CD4-positive, alpha-beta T cell treated with Interleukin-17A for 4 hours (primary cell): ENCODE measurements around the gene EHBP1.

ENCODE experiments used
- DNase-seq: peaks from one replicate; pipeline ENCODE4 v3.0.0-alpha.2; 2020; ENCODE audit warnings: mixed read lengths

EHBP1 gene

DNA sequence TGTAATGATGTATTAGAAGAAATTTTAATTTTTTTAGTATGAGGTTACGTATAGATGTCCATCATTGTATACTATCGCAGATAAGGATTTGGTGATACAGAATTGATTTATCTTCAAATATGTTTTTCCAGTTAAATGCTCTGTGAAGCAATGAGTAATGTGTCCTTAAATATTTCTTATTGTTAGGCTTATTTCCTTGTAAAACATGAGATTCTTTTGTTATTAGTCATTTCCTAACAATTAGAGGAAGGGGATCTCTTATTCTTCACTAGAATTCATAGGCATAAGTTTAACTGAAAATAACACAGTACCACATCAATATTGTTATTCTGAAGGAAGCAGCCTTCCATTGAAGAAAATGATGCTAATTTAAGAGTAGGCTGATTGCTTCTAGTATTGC is 329.7 kb downstream of the EHBP1 start:
- no peak for DNase-seq

DNA sequence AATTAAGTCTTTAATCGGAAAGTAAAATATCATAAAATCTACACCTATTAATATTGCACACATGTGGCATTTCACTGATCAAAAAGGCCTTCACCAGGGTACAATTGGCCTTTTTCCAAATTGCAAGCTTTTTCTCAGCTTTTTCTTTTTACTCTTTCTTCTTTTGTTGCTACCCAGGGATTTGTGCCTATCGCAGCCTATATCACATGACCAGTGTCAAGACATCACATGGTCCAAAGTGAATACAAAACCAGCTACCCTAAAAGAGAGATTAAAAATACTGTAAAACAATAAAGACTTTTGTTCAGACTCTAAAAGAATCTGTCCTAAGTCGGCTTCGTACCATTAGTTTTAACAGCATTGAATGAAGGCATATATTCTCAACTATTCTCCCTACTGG is 330.1 kb downstream of the EHBP1 start:
- no peak for DNase-seq

DNA sequence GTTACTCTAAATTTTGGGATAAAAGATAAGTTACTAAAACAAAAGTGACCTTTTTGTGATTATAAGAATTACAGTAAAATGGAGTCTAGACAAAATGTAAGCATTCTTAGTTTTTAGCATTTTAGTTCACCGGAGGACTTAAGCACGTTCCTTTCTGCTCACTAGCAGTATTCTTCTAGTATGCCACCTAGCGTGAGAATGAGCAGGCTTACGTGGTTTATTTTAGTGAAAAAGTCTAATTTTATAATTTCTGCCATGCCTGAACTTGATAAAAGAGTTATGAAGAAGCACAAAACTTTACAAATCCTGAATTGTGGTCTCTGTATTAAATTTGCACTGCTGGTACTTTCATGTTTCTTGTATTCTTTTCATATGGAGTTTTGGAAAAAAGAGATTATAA is 332.5 kb downstream of the EHBP1 start:
- DNase-seq = no peak

DNA sequence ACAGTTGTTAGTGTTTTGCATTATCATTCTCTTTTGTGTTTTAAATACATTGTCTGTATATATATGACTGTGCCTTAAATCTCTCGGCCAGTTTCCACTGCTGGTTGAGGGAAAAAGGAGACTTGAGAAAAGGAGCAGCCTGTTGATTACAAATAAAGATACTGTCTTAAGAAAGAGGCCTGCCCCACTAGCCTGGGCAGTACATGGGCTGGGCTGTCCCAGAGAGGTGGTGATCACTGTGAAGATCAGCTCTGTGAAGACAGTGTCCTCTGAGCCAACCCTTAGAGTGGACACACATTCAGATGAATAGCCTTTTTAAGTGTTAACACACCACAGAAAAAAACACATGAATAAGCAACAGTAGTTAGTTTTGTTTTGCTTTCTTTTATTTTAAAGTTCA is 335.1 kb downstream of the EHBP1 start:
- DNase-seq = no peak

DNA sequence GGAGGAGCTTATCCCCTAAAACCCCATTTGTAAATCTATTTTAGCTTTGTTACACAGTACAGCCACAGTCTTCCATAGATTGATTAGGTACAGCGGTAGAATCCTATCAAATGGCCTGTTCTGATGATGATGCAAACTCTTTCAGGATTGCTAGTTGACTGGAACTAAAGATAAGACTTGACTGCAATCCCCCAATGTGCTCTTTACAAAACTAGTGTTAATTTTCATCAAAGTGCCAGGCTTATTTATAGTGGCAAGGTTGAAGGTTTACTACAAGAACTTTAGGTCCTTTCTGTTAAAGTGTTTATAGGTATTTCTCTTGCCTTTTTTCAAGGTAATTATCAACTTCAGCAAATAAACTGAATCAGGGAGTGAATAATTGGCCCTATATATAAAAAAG is 336.1 kb downstream of the EHBP1 start:
- no peak for DNase-seq

DNA sequence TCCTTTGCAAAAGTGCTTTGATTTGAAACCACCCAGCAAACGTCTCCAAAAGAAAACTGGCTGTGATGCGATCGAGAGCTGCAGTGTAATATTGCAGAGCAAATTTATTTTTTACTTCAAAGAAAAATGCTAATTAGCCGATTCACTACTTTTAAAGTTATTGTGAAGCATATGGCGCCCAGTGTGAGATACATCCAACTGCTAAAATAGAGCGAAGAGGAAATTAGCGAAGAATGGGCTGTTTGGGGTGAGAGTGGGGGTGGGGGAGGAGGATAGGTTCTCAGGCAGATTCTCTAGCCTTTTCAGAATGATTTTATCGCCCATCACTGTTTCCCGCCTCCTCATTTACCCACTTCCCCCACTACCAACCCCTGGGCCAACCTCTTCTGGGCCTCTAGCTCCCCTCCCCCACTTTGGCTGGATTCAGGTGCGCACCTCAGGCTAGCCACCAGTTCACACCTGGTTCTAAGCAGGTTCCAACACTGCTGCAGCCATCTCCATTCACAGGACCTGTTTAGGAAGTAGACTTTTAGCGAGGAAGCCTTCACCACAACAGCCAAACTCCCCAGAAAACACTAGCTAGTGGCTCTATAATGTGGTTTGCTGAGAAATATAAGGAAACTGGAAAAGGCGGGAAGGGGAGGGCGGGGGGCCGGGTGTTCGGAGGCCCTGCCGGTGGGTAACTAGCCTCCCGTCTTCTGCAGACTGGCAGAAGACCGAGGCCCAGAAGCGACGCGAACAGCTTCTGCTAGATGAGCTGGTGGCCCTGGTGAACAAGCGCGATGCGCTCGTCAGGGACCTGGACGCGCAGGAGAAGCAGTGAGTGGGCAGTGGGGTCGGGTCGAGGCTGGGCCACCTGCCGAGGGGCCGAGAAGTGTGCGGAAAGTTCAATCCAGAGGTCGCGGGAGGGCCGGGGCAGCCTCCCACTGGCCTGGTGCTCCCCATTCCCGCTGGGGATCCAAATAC is 339.1 kb downstream of the EHBP1 start:
- no peak for DNase-seq

DNA sequence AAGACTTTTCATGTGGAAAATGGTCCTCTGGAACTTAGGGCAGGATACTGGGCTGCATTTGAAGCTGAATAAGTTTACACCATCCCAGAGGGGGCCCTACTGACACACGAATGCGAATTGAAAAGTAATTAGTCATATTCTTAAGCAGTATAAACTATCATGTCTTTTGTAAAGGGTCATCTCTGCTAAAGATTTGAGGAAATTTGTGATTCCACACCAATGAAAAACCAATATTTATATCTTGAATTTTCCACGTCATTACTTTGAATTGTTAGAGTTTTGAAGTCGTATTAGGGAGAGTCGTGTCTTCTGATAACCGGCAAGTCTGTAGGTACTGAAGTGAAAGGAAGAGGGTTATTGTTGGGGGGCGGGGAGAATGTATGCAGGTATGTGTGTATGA is 341.0 kb downstream of the EHBP1 start:
- no peak for DNase-seq

DNA sequence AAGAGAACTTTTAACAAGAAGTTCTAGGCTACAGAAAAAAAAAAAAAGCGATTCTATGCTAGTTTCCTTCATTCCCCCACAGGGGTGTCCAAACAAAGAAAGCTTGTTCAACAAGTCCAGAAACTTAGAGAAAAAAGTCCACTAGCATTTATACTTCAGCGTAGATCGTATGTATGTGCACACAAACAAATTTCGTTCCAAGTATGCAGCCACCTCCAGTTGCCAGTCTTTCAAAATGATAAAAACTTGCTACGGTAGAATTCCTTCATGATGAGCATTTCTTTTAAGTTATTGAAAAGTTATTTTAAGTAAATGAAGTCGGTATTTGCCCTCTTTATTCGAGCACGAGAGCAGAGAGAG is 341.4 kb downstream of the EHBP1 start:
- DNase-seq = no peak

DNA sequence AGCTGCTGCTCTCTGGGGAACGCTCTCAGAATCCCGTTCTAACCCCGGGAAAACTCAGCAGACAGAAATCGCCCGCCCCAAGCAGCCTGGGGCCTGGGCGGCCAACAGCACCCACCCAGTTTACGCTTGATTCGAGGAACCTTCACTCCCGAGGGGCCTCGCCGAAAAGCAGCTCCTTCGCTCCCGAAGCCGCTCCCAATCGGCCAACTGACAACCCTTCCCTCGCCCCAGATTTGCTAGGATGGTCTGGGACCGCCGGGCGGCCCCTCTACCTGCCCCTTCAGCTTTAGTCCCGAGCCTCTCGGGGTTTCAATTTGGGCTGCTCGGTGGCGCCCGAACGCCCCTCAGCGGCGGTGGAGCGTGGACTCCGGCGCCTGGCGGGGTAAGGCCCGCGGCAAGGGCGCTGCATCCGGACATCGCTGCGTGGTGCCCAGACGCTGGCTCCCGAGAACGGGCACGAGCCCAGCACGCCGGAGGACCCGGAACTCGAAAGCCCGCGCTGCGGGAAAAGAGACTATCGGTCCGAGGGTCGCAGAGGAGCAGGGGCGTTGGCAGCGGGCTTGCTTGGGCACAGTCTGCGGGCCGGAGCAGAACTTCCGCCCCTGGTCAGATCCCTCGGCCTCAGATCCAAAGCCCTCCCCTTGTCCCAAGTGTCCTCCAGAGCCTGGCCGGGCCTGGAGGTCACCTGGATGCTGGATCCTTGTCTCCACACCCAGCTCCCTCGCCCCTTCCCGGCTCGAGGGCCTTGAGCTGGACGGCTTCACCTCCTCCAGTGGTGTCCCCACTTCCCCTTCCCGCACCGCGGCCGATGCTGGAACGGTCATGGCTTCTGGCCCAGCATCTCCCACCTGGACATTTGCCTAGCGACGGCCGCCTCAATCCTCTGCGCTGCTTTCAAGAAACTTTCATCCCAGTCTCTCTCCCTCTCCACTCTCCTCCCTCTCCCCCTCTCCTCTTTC is 342.1 kb downstream of the EHBP1 start:
- DNase-seq = no peak

DNA sequence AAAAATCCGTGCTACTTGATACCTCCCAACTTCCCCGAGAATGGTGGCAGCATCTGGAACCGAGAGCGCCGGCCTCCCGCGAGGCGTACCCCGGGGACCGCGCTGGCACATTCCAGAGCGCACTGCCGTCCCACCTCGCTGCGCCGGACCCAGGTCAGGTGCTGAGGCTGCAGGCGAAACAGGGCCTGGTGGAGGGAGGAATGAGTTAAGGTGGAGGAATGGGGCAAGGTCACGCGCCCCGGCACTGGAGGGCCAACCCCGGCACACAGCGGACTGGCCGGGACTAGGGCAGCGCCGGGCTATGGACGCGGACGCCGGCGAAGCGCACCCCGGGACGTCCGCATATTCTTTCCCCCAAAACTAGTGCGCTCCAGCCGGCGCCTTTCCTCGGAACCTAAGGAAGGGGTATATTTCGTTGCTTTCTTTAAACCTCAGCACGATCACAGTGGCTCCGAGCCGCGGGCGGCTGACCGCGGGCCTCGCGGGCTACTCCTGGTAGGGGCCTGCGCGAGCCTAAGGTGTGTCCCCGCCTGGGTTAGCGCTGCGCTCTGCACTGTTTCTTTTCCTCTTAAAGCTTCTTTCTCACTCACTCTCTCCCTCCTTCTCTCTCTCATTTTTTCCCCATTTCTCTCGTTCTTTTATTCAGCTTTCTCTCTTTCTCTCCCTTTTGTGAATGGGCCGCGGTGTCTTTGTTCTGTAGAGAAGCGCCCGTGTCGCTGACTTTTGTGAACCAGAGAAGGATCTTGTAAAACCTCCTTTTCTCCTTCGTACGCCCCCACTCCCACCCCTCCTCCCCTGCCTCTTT is 343.1 kb downstream of the EHBP1 start:
- DNase-seq = no peak

DNA sequence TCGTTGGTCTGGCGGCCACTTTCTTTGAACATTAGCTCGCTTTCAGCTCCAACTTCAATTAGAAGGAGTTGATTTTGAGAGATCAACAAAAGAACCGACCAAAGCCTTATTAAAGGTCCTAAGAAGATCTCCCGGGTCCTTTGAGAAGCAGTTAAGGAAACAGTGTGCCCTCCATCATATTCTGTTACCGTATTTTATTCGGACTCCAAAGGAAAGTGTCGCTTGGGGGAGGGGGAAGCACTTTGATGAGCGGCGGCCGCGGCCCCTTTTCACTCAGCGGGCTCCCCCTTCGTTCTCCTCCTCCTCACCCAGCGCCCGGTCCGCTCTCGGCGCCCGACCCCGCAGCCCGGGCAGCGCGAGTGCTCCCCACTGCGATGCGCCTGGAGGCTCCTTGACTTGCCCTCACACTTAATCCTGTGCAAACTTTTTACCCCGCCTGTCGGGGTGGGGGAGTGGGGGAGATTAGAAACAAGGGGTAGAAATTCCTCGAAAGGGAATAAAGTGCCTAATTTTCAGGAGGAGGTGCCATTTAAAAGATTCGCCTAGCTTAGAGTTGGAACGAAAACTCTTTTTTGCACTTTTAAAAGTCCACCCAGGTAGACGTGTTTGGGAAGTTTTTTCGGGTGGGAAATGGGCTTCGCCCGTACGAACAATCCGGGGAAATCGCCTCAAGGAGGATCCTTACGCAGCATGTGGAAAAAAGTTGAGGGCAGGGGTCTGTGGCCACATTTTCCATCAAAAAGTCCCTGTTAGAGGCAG is 343.9 kb downstream of the EHBP1 start:
- DNase-seq = no peak

DNA sequence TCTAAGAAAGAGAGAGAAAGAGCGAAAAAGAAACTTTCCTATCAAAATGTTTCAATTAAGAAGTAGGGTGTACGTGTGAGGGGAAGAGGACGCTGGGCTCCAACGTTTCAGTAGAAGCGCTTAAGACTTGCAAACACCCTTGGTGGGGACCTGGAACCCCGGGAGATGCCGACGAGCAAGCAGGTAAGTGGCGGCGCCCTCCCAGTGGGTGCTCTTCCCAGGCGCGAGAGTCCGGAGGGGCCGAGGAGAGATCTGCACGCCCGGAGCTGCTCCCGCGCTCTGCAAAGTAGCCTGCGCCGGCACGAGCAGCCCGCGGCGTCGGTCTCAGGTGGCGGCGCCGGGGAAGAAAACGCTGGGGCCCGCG is 344.4 kb downstream of the EHBP1 start:
- DNase-seq = no peak

DNA sequence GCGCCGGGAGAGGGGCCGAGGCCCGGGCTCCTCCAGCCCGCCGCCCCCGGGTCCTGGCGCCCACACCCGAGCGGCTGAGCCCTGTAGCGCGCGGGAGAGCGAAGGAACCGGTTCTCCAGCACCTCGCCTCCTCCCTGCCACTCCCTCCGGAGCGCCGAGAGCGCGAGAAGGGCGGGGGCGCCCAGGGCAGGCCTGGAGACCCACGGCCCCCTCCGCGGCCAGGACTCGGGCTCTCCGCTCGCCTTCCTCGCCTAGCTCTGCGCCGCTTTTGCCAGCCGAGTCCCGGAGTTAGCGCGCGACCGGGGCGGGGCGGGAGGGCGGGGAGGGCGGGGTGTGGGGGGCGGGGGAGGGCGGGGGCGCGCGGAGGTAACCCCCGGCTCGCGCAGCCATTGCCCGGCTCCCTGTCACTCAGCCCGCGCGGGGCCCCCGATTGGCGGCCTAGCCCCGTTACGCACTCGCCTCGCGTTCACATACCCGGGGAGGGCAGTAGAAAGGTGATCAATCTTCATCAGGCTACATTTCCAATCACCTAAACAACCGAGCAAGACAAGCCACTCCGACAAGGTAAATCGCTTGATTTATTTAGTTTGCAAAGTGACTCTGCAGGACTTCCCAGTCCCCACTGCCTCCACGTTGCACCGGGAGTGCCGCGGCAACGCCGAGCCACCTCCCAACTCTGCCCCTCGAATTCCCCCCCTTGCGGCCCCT is 345.0 kb downstream of the EHBP1 start, which contains the start of gene OTX1:
Gene OTX1 (plus strand): TSS at position 497 of the 708 bp plus-strand sequence. CDS start 2,161 bp downstream, outside the sequence.
- peak; percentile 15 for DNase-seq

DNA sequence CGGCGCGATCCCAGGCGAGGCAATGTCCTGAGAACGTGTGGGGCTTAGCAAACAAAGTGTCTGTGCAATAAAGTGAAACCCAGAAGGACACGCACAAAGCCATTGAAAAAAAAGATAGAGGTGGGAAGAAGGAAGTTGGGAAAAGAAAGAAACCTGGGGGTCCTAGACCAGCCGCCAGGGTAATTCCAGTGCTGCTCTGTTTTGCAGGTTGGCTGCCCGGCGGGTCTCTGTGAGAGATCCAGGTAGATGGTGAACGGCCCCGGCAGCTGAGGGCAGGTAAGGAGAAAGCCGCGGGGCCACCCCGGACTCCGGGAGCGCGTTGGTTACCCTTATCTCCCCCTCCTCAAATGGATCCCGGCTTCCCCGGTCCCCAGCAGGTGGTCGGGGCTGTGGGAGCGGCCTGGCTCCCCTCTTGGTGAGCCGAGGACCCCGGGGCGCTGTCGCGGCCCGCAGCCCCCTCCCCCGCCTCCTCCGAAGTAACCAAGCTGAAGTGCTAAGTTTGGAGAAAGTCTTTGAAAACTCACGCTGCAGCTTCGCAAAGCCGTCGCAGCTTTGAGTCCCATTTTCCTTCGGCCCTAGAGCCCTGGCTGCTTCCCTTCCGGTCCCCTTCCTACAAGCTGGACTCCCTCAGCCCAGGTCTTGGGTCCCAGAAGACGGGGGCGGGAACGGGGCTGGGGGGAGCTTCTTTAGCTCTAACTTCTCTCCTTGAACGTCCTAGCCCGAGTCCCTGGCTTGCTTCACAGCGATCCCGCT is 345.7 kb downstream of the EHBP1 start:
- no peak for DNase-seq

DNA sequence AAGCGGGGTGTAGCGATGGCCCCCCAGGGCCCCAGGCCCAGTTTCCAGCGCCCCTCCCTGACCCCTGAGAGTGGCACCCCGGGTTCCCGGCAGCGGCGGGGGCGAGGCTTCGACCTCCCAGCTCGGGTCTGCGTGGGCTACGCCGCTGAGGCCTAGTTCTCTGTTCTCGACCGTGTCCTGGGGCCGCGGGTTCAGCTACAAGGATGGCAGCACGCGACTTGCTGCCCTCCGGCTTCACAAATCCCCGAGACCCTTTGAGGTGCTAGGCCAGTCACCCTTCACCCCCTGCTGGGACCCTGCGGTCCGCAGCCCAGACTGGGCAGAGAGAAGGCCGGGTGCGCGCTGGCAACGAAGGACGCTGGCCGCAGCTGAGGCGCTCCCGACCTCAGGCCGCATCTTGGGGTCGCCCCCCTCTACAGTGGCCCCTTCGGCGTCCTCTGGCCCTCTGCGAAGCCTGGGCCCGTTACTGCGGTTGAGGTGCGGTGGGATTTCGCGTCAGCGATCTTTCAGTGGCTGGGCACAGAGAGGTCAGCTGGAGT is 346.4 kb downstream of the EHBP1 start:
- DNase-seq = no peak

DNA sequence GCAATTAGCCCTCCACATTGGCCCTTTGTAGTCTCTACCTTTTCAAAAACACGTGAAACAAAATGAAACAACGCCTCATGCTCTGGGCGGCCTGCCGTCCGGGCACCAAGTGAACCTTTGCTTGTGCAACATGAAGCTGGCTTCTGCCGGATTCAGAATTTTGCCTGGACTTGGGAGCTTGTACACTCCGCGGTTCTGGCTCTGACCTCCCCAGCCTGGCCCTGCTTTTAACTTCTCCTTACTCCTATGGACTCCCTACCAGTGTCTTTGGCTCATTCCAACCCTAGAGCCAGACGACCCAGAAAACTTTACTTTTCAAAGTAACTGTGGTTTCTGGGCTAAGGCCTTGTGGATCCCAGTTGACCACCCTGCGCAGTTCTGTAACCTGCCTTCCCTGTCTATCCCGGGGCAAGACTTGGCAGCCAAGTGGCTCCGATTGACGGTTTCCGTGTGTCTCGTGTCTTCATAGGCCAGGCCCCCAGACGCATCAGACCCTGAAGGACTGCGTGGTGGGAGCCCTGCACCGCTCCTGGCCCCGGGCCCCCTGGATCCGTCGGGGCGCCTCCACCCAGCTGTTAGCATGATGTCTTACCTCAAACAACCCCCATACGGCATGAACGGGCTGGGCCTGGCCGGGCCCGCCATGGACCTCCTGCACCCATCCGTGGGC is 347.0 kb downstream of the EHBP1 start:
- no peak for DNase-seq

DNA sequence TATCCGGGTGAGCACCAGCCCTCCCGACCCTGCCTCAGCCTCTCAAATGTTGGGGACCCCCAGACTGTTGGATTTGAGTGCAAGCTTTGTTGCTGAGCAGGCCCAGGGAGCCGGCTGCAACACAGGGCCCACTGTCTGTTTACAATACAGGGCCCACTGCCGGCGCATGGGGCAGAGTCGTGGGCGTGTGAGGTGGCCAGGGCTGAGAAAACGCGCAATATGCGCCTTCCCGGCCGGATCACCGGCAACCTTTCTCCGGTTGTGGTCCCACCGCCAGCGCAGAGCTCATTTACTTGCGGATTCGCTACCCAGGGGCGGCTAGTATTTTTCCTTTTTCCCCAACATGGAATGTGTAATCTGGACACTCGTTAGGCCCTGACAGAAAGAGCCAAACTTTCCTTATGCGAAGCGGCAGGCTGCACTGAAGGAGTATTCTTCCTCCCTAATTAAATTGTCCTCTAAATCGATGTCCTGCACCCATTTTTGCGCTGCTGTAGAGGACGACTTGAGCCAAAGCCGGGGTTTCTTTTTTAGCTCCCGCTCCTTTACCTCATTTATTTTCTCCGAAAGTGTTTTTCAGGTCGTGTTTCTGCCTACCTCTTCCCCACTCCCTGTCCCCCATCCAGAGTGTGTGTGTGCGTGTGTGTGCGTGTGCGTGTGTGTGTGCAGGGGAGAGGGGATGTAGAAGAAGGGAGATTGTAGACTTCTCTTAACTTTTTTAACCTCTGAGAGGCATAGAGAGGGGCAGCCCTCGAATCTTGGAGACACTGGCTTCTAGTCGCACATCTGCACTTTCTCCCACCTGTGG is 347.8 kb downstream of the EHBP1 start:
- no peak for DNase-seq

DNA sequence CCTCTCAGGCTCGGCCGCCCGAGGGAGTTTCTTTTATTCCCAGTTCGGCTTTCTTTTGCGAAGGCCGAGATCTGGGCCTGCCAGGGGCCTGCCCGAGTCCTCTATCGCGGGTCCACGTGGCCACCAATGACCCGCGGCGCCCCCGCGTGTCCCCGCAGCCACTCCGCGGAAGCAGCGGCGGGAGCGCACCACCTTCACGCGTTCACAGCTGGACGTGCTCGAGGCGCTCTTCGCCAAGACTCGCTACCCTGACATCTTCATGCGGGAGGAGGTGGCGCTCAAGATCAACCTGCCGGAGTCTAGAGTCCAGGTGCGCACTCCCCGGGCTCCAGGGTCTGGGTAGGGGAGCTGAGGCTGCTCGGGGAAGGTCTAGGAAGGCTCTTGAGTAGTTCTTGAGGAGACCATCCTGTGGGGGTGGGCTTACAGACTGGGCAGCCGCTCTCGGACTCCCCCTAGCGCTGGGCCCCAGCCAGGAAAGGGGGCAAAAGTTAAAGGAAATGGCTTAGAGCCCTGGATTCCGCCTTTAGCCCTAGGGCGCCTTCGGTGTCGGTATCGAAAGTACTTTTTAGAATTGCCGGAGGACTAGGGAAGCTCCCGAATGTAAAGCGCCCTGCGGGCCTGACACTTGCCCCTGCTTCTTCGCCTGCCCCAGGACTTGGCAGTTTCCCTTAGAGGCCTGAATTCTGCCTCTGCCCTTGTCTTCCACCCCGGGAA is 348.5 kb downstream of the EHBP1 start:
- no peak for DNase-seq
